ENCODE measurements around the gene USP40. TPM values are rescaled to one million over a fixed set of nuclear protein-coding genes. Genes with fewer than 3 reads are reported as not detected.

USP40 gene
- total and polyA plus RNA-seq, 10 of the 15 experiments (the other 5 are each of a cell fraction or from before 2014, with no cell fraction given) = 3.4 to 20.8 (median 15.2) TPM

- in situ Hi-C loops (cut with MboI) = no loop called here
- no peaks in the 10 kb centered on the region for H4K20me1 ChIP-seq (ENCODE audit: control insufficient read depth, insufficient read depth)
- H3K36me3 ChIP-seq (ENCODE audit: control insufficient read depth in 2 of 2, insufficient read depth in 2 of 2, low read length in 1 of 2) = no peaks in the 10 kb centered on the region
- ATAC-seq = no peak
- no peaks in the 10 kb centered on the region for H3K79me2 ChIP-seq (ENCODE audit: control insufficient read depth, insufficient read depth, low read length)
- CTCF ChIA-PET = no interaction called here
- intact Hi-C loops (cut with micrococcal nuclease; ENCODE audit: unreplicated experiment) = no loop called here
- no TSS peak for BruUV-seq (replicated peaks)
- POLR2A ChIA-PET = no interaction called here
- RAD21 ChIA-PET (ENCODE audit: unreplicated experiment) = no interaction called here
- no peaks in the 10 kb centered on the region; the same call in 2 of the 3 replicates for H3K9me3 ChIP-seq (replicated peaks; ENCODE audit: control insufficient read depth, insufficient read depth, low read length)
- no peak overlapping the region for H3K4me3 ChIP-seq
- H3K27me3 ChIP-seq (replicated peaks in 1 of 2; ENCODE audit: control insufficient read depth in 2 of 2, insufficient read depth in 2 of 2, low read length in 1 of 2) = no peaks in the 10 kb centered on the region
- H3K27ac ChIP-seq (ENCODE audit: control insufficient read depth, insufficient read depth) = no peak overlapping the region
- FAIRE-seq = no peak
- H3K9ac ChIP-seq (ENCODE audit: control insufficient read depth, insufficient read depth, low read length) = no peak overlapping the region
- H3K4me2 ChIP-seq (ENCODE audit: control insufficient read depth, insufficient read depth) = no peak overlapping the region
- 40% methylated on average over 4 of the region's 4 CpGs for WGBS (ENCODE audit: insufficient coverage, insufficient replicate concordance, low lambda C conversion rate, missing lambda C conversion rate)
- no peak for DNase-seq (ENCODE audit: low read depth, low spot score)
- H2AFZ ChIP-seq (ENCODE audit: control insufficient read depth, low read depth, low read length) = no peak overlapping the region
- SMC1A ChIA-PET (ENCODE audit: uncharacterized antibody, unreplicated experiment) = no interaction called here
- H3K4me1 ChIP-seq (ENCODE audit: control insufficient read depth, insufficient read depth, low read length) = no peaks in the 10 kb centered on the region
- TF ChIP-seq POLR2A (IDR thresholded peaks at IDR 0.05; ENCODE audit: low read depth, low read length) (no peak), FOXK2 (IDR thresholded peaks at IDR 0.05) (no peak), RAD21 (IDR thresholded peaks at IDR 0.05; ENCODE audit: insufficient read depth, low read depth, low read length) (no peak), BCLAF1 (IDR thresholded peaks at IDR 0.05) (no peak), E4F1 (IDR thresholded peaks at IDR 0.05; ENCODE audit: borderline replicate concordance, partially characterized antibody) (no peak), NFYA (IDR thresholded peaks at IDR 0.05; ENCODE audit: borderline replicate concordance, low read depth, low read length) (no peak), KDM1A (IDR thresholded peaks at IDR 0.05; ENCODE audit: borderline replicate concordance) (no peak)
- TF ChIP-seq, protein P1, sequence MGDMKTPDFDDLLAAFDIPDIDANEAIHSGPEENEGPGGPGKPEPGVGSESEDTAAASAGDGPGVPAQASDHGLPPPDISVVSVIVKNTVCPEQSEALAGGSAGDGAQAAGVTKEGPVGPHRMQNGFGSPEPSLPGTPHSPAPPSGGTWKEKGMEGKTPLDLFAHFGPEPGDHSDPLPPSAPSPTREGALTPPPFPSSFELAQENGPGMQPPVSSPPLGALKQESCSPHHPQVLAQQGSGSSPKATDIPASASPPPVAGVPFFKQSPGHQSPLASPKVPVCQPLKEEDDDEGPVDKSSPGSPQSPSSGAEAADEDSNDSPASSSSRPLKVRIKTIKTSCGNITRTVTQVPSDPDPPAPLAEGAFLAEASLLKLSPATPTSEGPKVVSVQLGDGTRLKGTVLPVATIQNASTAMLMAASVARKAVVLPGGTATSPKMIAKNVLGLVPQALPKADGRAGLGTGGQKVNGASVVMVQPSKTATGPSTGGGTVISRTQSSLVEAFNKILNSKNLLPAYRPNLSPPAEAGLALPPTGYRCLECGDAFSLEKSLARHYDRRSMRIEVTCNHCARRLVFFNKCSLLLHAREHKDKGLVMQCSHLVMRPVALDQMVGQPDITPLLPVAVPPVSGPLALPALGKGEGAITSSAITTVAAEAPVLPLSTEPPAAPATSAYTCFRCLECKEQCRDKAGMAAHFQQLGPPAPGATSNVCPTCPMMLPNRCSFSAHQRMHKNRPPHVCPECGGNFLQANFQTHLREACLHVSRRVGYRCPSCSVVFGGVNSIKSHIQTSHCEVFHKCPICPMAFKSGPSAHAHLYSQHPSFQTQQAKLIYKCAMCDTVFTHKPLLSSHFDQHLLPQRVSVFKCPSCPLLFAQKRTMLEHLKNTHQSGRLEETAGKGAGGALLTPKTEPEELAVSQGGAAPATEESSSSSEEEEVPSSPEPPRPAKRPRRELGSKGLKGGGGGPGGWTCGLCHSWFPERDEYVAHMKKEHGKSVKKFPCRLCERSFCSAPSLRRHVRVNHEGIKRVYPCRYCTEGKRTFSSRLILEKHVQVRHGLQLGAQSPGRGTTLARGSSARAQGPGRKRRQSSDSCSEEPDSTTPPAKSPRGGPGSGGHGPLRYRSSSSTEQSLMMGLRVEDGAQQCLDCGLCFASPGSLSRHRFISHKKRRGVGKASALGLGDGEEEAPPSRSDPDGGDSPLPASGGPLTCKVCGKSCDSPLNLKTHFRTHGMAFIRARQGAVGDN (IDR thresholded peaks at IDR 0.05) = no peak
- TF ChIP-seq, protein P2, sequence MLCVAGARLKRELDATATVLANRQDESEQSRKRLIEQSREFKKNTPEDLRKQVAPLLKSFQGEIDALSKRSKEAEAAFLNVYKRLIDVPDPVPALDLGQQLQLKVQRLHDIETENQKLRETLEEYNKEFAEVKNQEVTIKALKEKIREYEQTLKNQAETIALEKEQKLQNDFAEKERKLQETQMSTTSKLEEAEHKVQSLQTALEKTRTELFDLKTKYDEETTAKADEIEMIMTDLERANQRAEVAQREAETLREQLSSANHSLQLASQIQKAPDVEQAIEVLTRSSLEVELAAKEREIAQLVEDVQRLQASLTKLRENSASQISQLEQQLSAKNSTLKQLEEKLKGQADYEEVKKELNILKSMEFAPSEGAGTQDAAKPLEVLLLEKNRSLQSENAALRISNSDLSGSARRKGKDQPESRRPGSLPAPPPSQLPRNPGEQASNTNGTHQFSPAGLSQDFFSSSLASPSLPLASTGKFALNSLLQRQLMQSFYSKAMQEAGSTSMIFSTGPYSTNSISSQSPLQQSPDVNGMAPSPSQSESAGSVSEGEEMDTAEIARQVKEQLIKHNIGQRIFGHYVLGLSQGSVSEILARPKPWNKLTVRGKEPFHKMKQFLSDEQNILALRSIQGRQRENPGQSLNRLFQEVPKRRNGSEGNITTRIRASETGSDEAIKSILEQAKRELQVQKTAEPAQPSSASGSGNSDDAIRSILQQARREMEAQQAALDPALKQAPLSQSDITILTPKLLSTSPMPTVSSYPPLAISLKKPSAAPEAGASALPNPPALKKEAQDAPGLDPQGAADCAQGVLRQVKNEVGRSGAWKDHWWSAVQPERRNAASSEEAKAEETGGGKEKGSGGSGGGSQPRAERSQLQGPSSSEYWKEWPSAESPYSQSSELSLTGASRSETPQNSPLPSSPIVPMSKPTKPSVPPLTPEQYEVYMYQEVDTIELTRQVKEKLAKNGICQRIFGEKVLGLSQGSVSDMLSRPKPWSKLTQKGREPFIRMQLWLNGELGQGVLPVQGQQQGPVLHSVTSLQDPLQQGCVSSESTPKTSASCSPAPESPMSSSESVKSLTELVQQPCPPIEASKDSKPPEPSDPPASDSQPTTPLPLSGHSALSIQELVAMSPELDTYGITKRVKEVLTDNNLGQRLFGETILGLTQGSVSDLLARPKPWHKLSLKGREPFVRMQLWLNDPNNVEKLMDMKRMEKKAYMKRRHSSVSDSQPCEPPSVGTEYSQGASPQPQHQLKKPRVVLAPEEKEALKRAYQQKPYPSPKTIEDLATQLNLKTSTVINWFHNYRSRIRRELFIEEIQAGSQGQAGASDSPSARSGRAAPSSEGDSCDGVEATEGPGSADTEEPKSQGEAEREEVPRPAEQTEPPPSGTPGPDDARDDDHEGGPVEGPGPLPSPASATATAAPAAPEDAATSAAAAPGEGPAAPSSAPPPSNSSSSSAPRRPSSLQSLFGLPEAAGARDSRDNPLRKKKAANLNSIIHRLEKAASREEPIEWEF (IDR thresholded peaks at IDR 0.05; ENCODE audit: insufficient replicate concordance, low read depth, low read length) = no peak
Measured at GRCh38 chr2:233611284-233611683, 44.7 kb upstream of the USP40 start.

All from GM12878 (cell line).